ENCODE measurements around the gene ZNF746.
"Not testable (repeated sequence)": the region's sequence is repeated elsewhere in the genome, so short reads cannot be mapped to it uniquely, and the experiment has no call there.

The ZNF746 gene

GRCh38 chr7:149497467-149498261 lies at the start of gene ZNF746:
TSS of gene ZNF746 (minus strand) at chr7:149497809. CDS start at chr7:149497536, 273 bp downstream.
- peak; percentile 70 to 75 for DNase-seq (ENCODE audit: low read depth in 2 of 2)

- DNase-seq (ENCODE audit: low read depth in 2 of 2), result no peak
Measured at GRCh38 chr7:149547126-149547525, 49.5 kb upstream of the ZNF746 start.

DNA sequence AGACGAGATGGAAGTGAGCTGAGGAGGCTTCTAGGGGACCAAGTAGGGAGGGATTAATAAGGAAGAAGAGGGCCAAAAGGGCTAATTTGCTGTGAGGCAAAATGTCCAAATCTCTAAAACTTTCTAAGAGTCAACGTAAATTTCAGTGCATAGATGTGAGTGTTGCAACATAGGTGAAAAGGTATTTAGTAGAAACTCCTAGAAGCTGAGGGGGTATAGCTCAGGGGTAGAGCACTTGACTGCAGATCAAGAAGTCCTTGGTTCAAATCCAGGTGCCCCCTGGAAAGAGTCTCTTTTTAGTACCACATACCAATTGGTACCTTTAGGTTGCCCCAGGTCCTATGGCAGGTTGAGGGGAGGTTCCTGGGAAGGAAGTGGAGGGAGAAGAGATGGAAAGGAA lies 48.7 kb upstream of the ZNF746 start:
- DNase-seq (ENCODE audit: low read depth in 2 of 2), result no peak

- no peak for DNase-seq (ENCODE audit: low read depth in 2 of 2)
Measured at GRCh38 chr7:149544028-149544427, 46.4 kb upstream of the ZNF746 start.

DNA sequence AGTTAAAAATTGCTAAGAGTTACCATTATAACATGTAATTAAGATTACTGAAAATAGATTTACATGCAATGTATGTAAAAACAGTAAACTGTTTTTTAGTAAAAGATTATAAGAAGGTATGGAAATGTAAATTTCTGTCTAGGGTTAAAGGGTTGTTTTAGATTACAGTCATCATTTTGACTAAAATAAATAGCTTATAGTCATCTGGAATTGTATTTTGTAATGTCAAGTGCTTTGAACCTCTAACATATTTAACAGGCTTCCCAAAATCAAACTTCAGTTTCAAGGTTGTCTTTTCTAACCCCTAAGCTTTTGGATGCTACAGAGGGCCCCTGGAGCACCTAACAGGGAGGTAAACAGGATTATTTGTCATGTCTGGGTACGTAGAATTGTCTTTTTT lies 35.0 kb upstream of the ZNF746 start:
- no peak for DNase-seq (ENCODE audit: low read depth in 2 of 2)

GRCh38 chr7:149529136-149529718 lies 31.6 kb upstream of the ZNF746 start:
- DNase-seq (ENCODE audit: low read depth in 2 of 2), result no peak

GRCh38 chr7:149527414-149527813 lies 29.8 kb upstream of the ZNF746 start:
- no peak for DNase-seq (ENCODE audit: low read depth in 2 of 2)

- DNase-seq (ENCODE audit: low read depth in 2 of 2), result no peak
Measured at GRCh38 chr7:149525280-149525679, 27.7 kb upstream of the ZNF746 start.

- no peak for DNase-seq (ENCODE audit: low read depth in 2 of 2)
Measured at GRCh38 chr7:149524394-149524793, 26.8 kb upstream of the ZNF746 start.

GRCh38 chr7:149510248-149510647 lies 12.6 kb upstream of the ZNF746 start:
- DNase-seq (ENCODE audit: low read depth in 2 of 2), result no peak

GRCh38 chr7:149509774-149510173 lies 12.2 kb upstream of the ZNF746 start:
- DNase-seq (ENCODE audit: low read depth in 2 of 2), result no peak

DNA sequence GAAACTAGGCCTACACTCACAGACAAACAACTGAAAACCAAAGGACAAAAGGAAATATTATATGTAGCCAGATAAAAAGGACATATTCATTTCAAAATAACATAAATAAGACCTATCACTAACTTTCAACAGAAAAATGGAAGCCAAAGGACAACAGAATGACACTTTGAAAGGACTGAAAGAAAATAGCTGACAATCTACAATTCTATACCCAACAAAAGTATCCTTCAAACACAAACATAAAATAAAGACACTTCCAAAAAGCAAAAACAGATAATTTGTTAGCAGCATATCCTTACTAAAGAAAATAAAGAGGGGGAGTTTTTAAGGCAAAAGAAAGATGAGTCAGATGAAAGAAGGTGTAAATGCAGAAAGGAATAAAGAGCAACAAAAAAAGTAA lies 7.9 kb upstream of the ZNF746 start:
- DNase-seq (ENCODE audit: low read depth in 2 of 2), result no peak

DNA sequence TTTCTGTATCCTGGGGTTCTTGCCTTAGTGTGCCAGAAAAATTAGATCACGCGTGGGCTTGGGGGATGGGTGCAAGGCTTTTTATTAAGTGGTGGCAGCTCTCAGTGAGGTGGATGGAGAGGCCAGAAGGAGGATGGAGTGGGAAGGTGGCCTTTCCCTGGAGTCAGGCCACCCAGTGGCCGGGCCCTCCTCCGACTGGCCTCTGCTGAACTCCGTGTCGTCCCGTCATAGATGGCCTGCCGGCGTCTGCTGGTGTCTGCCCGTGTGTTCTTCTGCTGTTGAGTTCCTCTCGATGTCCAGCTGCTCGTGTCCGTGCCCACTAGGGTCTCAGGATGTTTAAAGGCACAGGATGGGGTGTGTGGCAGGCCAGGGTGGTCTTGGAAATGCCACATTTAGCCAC lies 4.0 kb upstream of the ZNF746 start:
- no peak for DNase-seq (ENCODE audit: low read depth in 2 of 2)

- DNase-seq (ENCODE audit: low read depth in 2 of 2), result no peak
Measured at GRCh38 chr7:149500910-149501309, 3.3 kb upstream of the ZNF746 start.

DNA sequence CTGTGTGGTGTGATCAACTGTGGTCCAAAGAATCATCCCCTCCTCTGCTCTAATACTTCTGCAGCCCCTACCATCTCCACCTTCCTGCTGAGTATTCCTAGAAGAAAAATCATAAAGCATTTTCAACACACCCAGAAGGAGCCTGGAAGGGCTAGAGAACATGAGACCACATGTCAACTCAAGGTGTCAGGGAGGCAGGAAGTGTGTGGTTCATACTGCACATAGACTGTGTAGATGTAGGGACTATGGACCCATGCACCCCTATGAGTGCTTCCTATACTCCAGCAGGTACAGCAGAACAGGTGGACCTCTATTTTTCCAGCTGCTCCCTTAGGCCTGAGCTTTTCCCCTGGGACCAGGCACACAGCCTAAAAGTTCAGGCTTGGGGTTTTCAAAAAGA lies 2.6 kb upstream of the ZNF746 start:
- DNase-seq (ENCODE audit: low read depth in 2 of 2), result no peak

DNA sequence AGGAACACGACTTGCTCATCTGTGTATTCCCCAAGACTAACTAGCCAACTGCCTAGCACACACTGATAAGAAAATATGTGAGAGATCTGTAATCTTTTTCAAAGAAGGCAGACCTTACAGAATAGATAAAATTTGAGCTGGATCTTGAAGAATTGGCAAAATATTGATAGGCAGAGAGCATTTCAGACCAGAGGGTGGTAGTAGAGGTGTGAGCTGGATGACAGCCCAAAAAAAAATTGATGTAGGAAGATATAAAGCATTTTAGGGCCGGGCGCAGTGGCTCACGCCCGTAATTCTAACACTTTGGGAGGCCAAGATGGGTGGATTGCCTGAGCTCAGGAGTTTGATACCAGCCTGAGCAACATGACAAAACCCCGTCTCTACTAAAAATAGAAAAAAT lies 1.2 kb upstream of the ZNF746 start:
- DNase-seq (ENCODE audit: low read depth in 2 of 2), result no peak

- DNase-seq (ENCODE audit: low read depth in 2 of 2), result peak; percentile 20 to 32
Measured at GRCh38 chr7:149496642-149497391, 792 bp downstream of the ZNF746 start.

- DNase-seq (ENCODE audit: low read depth in 2 of 2), result no peak
Measured at GRCh38 chr7:149495785-149496641, 1.6 kb downstream of the ZNF746 start.

- no peak for DNase-seq (ENCODE audit: low read depth in 2 of 2)
Measured at GRCh38 chr7:149494738-149495368, 2.8 kb downstream of the ZNF746 start.

GRCh38 chr7:149493975-149494374 lies 3.6 kb downstream of the ZNF746 start:
- not testable (repeated sequence) for DNase-seq (ENCODE audit: low read depth in 2 of 2)

GRCh38 chr7:149493366-149493765 lies 4.2 kb downstream of the ZNF746 start:
- no peak for DNase-seq (ENCODE audit: low read depth in 2 of 2)
